Liver (tissue), 9 donors: ENCODE results near the gene KRTAP10-6. TPM values are rescaled to one million over a fixed set of nuclear protein-coding genes. Genes with fewer than 3 reads are reported as not detected.
"Not testable (repeated sequence)": the region's sequence is repeated elsewhere in the genome, so short reads cannot be mapped to it uniquely, and the experiment has no call there.

ENCODE experiments used
- DNase-seq: peaks from one replicate; pipeline ENCODE4 v3.0.0-alpha.2; 2017; ENCODE audit warnings: low spot score
- H3K27ac ChIP-seq, 2 donors: one replicate each; pipeline ENCODE4 v1.7.0; 2013; ENCODE audit warnings: inconsistent platforms in 2 of 2, low read length in 2 of 2, control low read depth in 1 of 2, low read depth in 1 of 2, mild to moderate bottlenecking in 1 of 2
- H3K27me3 ChIP-seq, 4 donors: one replicate each; pipeline versions ENCODE4 v1.6.1 to v1.7.0; 2013; ENCODE audit warnings: low read length in 3 of 4, inconsistent platforms in 1 of 4, mild to moderate bottlenecking in 1 of 4, moderate library complexity in 1 of 4; ENCODE audit not compliant: control insufficient read depth in 4 of 4, insufficient read depth in 4 of 4
- H3K36me3 ChIP-seq, 4 donors: one replicate each; pipeline versions ENCODE4 v1.6.1 to v1.7.0; 2013; ENCODE audit warnings: low read length in 3 of 4, mild to moderate bottlenecking in 3 of 4, low read depth in 1 of 4, moderate library complexity in 1 of 4; ENCODE audit not compliant: control insufficient read depth in 4 of 4, insufficient read depth in 3 of 4
- H3K4me1 ChIP-seq, 4 donors: one replicate each; pipeline versions ENCODE4 v1.6.1 to v1.7.0; 2013; ENCODE audit warnings: low read length in 3 of 4, mild to moderate bottlenecking in 3 of 4, moderate library complexity in 1 of 4; ENCODE audit not compliant: control insufficient read depth in 4 of 4, insufficient read depth in 4 of 4
- H3K4me3 ChIP-seq, 3 donors: one replicate each; pipeline versions ENCODE4 v1.6.1 to v1.7.0; 2013; ENCODE audit warnings: low read length in 3 of 3, control low read depth in 1 of 3, low read depth in 1 of 3, mild to moderate bottlenecking in 1 of 3
- H3K9ac ChIP-seq, 2 donors: one replicate each; pipeline ENCODE4 v1.7.0; 2013; ENCODE audit warnings: low read length in 2 of 2, mild to moderate bottlenecking in 2 of 2, moderate library complexity in 2 of 2, control low read depth in 1 of 2, low read depth in 1 of 2
- H3K9me3 ChIP-seq, 4 donors: one replicate each; pipeline versions ENCODE4 v1.6.1 to v1.7.0; 2013; ENCODE audit warnings: low read length in 3 of 4; ENCODE audit not compliant: control insufficient read depth in 4 of 4
- EGR1 ChIP-seq, 2 donors: IDR thresholded peaks; 2 replicates each; pipeline ENCODE4 v1.6.1; 2016 to 2018; ENCODE audit warnings: antibody characterized with exemption in 2 of 2, low read depth in 2 of 2
- FOXA1 ChIP-seq: IDR thresholded peaks from 2 replicates; pipeline ENCODE4 v1.6.1; 2016; ENCODE audit warnings: antibody characterized with exemption
- GABPA ChIP-seq, 2 donors: IDR thresholded peaks in 1 of 2; conservative IDR thresholded peaks in 1 of 2; 2 replicates each; pipeline ENCODE4 v1.6.1; 2016; ENCODE audit warnings: antibody characterized with exemption in 2 of 2, mild to moderate bottlenecking in 1 of 2, moderate library complexity in 1 of 2
- HNF4A ChIP-seq, 2 donors: conservative IDR thresholded peaks; 2 replicates each; pipeline ENCODE4 v1.6.1; 2016; ENCODE audit warnings: antibody characterized with exemption in 2 of 2, mild to moderate bottlenecking in 2 of 2
- HNF4G ChIP-seq: IDR thresholded peaks from 2 replicates; pipeline ENCODE4 v1.6.1; 2016; ENCODE audit warnings: antibody characterized with exemption
- JUND ChIP-seq, 2 donors: IDR thresholded peaks; 2 replicates each; pipeline ENCODE4 v1.6.1; 2016; ENCODE audit warnings: antibody characterized with exemption in 2 of 2
- NR2F2 ChIP-seq: IDR thresholded peaks from 2 replicates; pipeline ENCODE4 v1.6.1; 2016; ENCODE audit warnings: antibody characterized with exemption
- RAD21 ChIP-seq, 2 donors: IDR thresholded peaks; 2 replicates each; pipeline ENCODE4 v1.6.1; 2016; ENCODE audit warnings: antibody characterized with exemption in 2 of 2, mild to moderate bottlenecking in 2 of 2
- SP1 ChIP-seq: IDR thresholded peaks from 2 replicates; pipeline ENCODE4 v1.6.1; 2018; ENCODE audit warnings: antibody characterized with exemption, mild to moderate bottlenecking
- WGBS: extraction: QIAGEN DNeasy Blood & Tissue Kit; methylation state at CpG from one replicate; pipeline ENCODE4 v1.1.7; 2013; 5-methylcytosine and 5-hydroxymethylcytosine counted together
- polyA plus RNA-seq, 2 donors: library from polyadenylated mRNA; stranded (reverse) in 1 of 2; unstranded in 1 of 2; fragments of 200-250 nt in 1 of 2; fragments of >200 nt in 1 of 2; fragmentation: Nextera tagmentation in 1 of 2; extraction: Ambion mirVana in 1 of 2; gene quantifications; one replicate each; pipeline versions ENCODE4 v1.2.1 to v1.2.3, GENCODE V29; 2013 to 2015
- total RNA-seq, 2 donors: library from RNA; depleted of rRNA; stranded (reverse); fragments of >200 nt; gene quantifications; one replicate each; pipeline ENCODE4 v1.2.3, GENCODE V29; 2014
- TF ChIP-seq, protein P1 (sequence below): IDR thresholded peaks from 2 replicates; pipeline ENCODE4 v1.6.1; 2016; ENCODE audit warnings: antibody characterized with exemption
- donor health status: healthy.
- donor health status: healthy.
- donor health status: healthy.
- donor health status: healthy.
- donor health status: healthy.

The KRTAP10-6 gene
- total and polyA plus RNA-seq, 4 donors = not detected

DNA sequence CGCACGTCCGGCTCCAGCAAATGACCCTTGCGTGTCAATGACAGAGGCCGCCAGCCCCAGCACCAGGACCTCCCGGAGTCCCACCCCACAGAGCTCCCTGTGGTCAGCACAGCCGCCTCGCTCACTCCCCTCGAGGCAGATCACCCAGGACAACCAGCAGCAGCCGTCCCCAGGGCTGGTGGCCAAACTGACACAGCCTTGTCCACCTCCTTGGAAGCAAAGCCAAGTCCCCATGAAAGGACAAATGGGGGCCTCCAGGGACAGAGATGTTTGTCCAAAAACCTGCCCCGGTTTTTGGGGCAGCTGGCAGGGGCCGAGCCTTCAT is 47.0 kb upstream of the KRTAP10-6 start:
- WGBS = 77% methylated on average over 12 of the region's 12 CpGs
- Histone ChIP-seq H3K36me3 (no peaks in the 10 kb centered on the region), H3K9ac (no peak overlapping the region), H3K4me3 (no peak overlapping the region), H3K27ac (no peak overlapping the region), H3K27me3 (peaks cover 0 to 3% (median 0%) of the 10 kb centered on the region in 4 donors), H3K9me3 (peaks cover 0 to 8% (median 4%) of the 10 kb centered on the region in 4 donors), H3K4me1 (no peaks in the 10 kb centered on the region)
- DNase-seq = no peak
- TF ChIP-seq JUND (IDR thresholded peaks at IDR 0.05) (no peak), EGR1 (IDR thresholded peaks at IDR 0.05; ENCODE audit: low read depth in 2 of 2) (no peak), GABPA (IDR thresholded peaks at IDR 0.05 in 1 of 2, conservative IDR thresholded peaks at IDR 0.05 in 1 of 2) (no peak), HNF4A (conservative IDR thresholded peaks at IDR 0.05) (no peak)

DNA sequence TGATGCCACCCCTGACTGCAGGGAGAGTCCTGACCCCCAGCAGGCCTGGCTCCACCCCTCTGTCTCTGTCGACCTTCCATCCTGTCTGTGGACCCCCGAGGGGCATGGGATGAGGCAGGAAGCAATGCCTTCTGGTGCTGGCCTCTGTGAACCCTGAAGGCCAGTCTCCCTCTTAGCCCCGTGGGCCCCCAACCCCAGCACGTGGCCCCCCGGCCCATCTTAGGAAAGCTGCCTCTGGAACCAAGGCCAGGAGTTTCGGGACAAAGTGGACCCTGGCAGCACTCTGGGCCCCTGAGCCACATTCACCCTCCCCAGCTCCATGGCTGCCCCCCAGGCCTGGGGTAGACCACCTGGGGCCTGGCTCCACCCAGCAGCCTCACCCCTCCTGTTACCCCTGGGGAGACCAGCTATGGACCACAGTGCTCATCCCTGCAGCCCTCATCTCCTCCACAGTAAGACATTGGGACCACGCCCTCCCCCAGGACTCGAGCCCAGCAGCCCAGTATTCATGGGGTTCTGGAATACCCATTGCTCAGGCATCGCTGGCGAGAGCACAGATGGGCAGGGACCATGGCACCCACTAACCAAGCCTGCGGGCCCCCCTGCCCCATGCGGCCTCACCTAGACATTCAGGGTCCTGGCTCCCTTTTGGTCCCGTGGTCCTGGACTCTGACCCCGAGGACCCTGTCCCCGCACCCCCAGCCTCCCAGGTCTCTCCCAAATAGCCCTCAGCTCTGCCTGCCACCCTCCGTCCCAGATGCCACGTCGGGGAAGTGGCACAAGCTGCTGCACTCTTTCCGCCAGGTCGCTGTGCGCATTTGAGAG is 46.4 kb upstream of the KRTAP10-6 start:
- not testable (repeated sequence) for H3K9me3 ChIP-seq, H3K36me3 ChIP-seq, H3K4me1 ChIP-seq, H3K9ac ChIP-seq, DNase-seq, H3K27ac ChIP-seq, H3K27me3 ChIP-seq, H3K4me3 ChIP-seq
- WGBS = 76% methylated on average over 21 of the region's 21 CpGs

DNA sequence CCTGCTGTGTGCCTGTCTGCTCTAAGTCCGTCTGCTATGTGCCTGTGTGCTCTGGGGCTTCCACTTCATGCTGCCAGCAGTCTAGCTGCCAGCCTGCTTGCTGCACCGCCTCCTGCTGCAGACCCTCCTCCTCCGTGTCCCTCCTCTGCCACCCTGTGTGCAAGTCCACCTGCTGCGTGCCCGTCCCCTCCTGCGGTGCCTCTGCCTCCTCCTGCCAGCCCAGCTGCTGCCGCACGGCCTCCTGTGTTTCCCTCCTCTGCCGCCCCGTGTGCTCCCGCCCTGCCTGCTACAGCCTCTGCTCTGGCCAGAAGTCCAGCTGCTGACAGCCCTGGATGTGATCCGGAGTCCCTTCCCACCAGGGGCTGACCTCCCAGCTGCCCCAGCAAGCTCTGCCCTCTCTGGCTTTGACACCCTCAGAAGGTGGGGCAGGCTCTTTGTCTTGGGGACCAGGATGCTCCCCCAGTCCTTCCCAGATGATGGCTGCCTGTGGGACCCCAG is 45.6 kb upstream of the KRTAP10-6 start:
- DNase-seq, H3K27ac ChIP-seq, H3K27me3 ChIP-seq, H3K4me3 ChIP-seq, H3K36me3 ChIP-seq, H3K4me1 ChIP-seq, H3K9ac ChIP-seq, H3K9me3 ChIP-seq: not testable (repeated sequence)
- WGBS = 64% methylated on average over 11 of the region's 12 CpGs

DNA sequence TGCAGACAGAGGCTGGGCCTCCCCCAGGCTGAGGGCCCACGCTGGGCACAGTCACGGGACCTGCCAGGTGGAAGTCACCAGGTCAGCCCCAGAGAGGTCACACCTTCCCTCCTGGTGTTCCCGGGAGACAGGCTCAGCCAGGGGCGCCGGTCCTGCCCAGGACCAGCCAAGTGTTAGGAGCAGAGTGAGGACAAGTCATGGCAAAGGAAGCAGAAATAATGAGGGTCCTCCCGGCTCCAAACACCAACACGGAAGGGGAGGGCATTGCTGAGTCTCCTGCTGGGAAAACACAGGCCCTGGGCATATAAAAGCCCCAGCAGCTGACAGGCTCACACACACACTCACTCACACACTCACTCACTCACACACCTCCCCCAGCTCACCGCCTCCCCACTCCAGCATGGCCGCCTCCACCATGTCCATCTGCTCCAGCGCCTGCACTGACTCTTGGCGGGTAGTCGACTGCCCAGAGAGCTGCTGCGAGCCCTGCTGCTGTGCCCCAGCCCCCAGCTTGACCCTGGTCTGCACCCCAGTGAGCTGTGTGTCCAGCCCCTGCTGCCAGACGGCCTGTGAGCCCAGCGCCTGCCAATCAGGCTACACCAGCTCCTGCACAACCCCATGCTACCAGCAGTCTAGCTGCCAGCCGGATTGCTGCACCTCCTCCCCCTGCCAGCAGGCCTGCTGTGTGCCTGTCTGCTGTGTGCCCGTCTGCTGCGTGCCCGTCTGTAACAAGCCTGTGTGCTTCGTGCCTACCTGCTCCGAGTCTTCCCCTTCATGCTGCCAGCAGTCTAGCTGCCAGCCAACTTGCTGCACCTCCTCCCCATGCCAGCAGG is 44.9 kb upstream of the KRTAP10-6 start, which contains the start of gene KRTAP10-10:
KRTAP10-10 (plus strand) TSS at position 339 of the 833 bp plus-strand sequence; CDS start at position 401, 62 bp downstream.
- no peak for DNase-seq
- 60% methylated on average over 21 of the region's 21 CpGs for WGBS
- TF ChIP-seq HNF4G (no peak), SP1 (no peak), HNF4A (conservative IDR thresholded peaks at IDR 0.05) (no peak), JUND (IDR thresholded peaks at IDR 0.05) (no peak), EGR1 (IDR thresholded peaks at IDR 0.05; ENCODE audit: low read depth in 2 of 2) (no peak), NR2F2 (no peak), RAD21 (IDR thresholded peaks at IDR 0.05) (no peak), FOXA1 (no peak)
- TF ChIP-seq, protein P1, sequence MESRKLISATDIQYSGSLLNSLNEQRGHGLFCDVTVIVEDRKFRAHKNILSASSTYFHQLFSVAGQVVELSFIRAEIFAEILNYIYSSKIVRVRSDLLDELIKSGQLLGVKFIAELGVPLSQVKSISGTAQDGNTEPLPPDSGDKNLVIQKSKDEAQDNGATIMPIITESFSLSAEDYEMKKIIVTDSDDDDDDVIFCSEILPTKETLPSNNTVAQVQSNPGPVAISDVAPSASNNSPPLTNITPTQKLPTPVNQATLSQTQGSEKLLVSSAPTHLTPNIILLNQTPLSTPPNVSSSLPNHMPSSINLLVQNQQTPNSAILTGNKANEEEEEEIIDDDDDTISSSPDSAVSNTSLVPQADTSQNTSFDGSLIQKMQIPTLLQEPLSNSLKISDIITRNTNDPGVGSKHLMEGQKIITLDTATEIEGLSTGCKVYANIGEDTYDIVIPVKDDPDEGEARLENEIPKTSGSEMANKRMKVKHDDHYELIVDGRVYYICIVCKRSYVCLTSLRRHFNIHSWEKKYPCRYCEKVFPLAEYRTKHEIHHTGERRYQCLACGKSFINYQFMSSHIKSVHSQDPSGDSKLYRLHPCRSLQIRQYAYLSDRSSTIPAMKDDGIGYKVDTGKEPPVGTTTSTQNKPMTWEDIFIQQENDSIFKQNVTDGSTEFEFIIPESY = no peak
- no peaks in the 10 kb centered on the region for H3K4me1 ChIP-seq
- H3K27me3 ChIP-seq = peaks cover 0 to 3% (median 0%) of the 10 kb centered on the region in 4 donors
- H3K9ac ChIP-seq = no peak within 1 kb of the TSS
- no peaks in the 10 kb centered on the region for H3K36me3 ChIP-seq
- no peak within 1 kb of the TSS for H3K27ac ChIP-seq
- H3K4me3 ChIP-seq = no peak within 1 kb of the TSS
- H3K9me3 ChIP-seq = peaks cover 0 to 3% (median 2%) of the 10 kb centered on the region in 4 donors
